OCI-LY1 (cell line): Measurements from ENCODE around the gene SYCE3.

Experiments used
- CTCF ChIP-seq: fragments of 200-600 bp; sonication (generic), shearing (Covaris generic); IDR thresholded peaks from 2 replicates; pipeline ENCODE4 v1.5.1; 2017; ENCODE audit warnings: mild to moderate bottlenecking, antibody characterized with exemption, low read length, moderate library complexity, mixed read lengths
- EZH2 ChIP-seq: fragments of 200-600 bp; sonication (generic), shearing (Covaris generic); IDR thresholded peaks from 2 replicates; pipeline ENCODE4 v1.8.0; 2017; ENCODE audit warnings: borderline replicate concordance, mixed run types, mild to moderate bottlenecking, antibody characterized with exemption, low read length, moderate library complexity, mixed read lengths

- no peak for TF ChIP-seq CTCF
- TF ChIP-seq EZH2, result no peak
Measured at GRCh38 chr22:50531962-50532674, 30.6 kb downstream of the SYCE3 start.
